ENCODE measurements around the gene HUS1.

DNA sequence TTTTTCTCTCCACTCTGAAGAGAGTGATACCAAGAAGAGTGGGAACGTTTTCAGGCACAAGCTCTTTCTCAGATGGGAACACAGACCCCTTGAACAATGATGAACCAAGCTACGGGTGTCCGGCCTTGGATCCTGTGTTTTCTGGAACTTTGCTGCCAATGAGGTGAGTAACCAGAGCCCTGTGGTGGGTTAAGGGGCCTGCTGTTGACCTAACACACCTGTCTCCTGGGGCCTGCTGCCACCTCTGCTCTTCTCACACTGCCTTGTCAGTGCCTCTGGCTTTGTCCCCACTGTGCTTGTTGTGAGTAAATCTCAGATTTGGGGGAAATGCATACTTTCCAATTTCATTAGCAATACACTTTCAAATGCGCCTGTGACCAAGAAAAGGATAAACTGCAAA, 29.7 kb downstream of the HUS1 start:
- TF ChIP-seq POLR2A (IDR thresholded peaks at IDR 0.05): no peak
- TF ChIP-seq, protein P1, sequence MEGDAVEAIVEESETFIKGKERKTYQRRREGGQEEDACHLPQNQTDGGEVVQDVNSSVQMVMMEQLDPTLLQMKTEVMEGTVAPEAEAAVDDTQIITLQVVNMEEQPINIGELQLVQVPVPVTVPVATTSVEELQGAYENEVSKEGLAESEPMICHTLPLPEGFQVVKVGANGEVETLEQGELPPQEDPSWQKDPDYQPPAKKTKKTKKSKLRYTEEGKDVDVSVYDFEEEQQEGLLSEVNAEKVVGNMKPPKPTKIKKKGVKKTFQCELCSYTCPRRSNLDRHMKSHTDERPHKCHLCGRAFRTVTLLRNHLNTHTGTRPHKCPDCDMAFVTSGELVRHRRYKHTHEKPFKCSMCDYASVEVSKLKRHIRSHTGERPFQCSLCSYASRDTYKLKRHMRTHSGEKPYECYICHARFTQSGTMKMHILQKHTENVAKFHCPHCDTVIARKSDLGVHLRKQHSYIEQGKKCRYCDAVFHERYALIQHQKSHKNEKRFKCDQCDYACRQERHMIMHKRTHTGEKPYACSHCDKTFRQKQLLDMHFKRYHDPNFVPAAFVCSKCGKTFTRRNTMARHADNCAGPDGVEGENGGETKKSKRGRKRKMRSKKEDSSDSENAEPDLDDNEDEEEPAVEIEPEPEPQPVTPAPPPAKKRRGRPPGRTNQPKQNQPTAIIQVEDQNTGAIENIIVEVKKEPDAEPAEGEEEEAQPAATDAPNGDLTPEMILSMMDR (IDR thresholded peaks at IDR 0.05): no peak
- no peak for TF ChIP-seq EP300 (IDR thresholded peaks at IDR 0.05)
